RWPE2 (cell line): ENCODE data around the gene MYB.

ENCODE experiments used
- ATAC-seq: fragments of 200-7000 bp; cut with Tn5 transposase; 3 replicates; pipeline ENCODE4 v1.9.1; 2021; ENCODE audit warnings: low read depth
- DNase-seq: peaks from one replicate; pipeline ENCODE4 v3.0.0-alpha.2; 2020; ENCODE audit warnings: low spot score
- H3K27ac ChIP-seq: fragments of 450-650 bp; 2 replicates; pipeline ENCODE4 v1.5.1; 2017; ENCODE audit warnings: mild to moderate bottlenecking; ENCODE audit not compliant: poor library complexity, severe bottlenecking
- H3K27me3 ChIP-seq: fragments of 250-450 bp; sonication (Bioruptor Pico); 2 replicates; pipeline ENCODE4 v1.5.1; 2021; ENCODE audit warnings: mild to moderate bottlenecking, moderate library complexity; ENCODE audit not compliant: insufficient read depth, poor library complexity, severe bottlenecking
- H3K36me3 ChIP-seq: fragments of 250-450 bp; sonication (Bioruptor Pico); 2 replicates; pipeline ENCODE4 v1.5.1; 2020; ENCODE audit warnings: low read depth, mild to moderate bottlenecking, moderate library complexity
- H3K4me1 ChIP-seq: fragments of 250-450 bp; sonication (Bioruptor Pico); 2 replicates; pipeline ENCODE4 v1.5.1; 2021; ENCODE audit warnings: mild to moderate bottlenecking, moderate library complexity; ENCODE audit not compliant: insufficient read depth, poor library complexity, severe bottlenecking
- H3K4me3 ChIP-seq: fragments of 250-450 bp; sonication (Bioruptor Pico); 2 replicates; pipeline ENCODE4 v1.5.1; 2021; ENCODE audit warnings: mild to moderate bottlenecking, moderate library complexity; ENCODE audit not compliant: severe bottlenecking
- H3K9me3 ChIP-seq: fragments of 250-450 bp; sonication (Bioruptor Pico); 2 replicates; pipeline ENCODE4 v1.5.1; 2021; ENCODE audit warnings: mild to moderate bottlenecking, moderate library complexity; ENCODE audit not compliant: severe bottlenecking
- CTCF ChIP-seq: fragments of 450-650 bp; IDR thresholded peaks from one replicate; pipeline ENCODE4 v1.5.1; 2017; ENCODE audit warnings: mild to moderate bottlenecking, moderate library complexity; ENCODE audit not compliant: poor library complexity, severe bottlenecking

Gene MYB

GRCh38 chr6:135182071-135183001 is 1.2 kb downstream of the MYB start:
- no peaks in the 10 kb centered on the region for H3K36me3 ChIP-seq
- DNase-seq, result no peak

GRCh38 chr6:135183002-135183531 is 2.0 kb downstream of the MYB start:
- H3K27me3 ChIP-seq, result no peaks in the 10 kb centered on the region
- DNase-seq, result no peak
- ATAC-seq, result peak; percentile 46

More at GRCh38 chr6:135182071-135183001, 1.2 kb downstream of the MYB start:
- peak; percentile 16 for ATAC-seq
- no peaks in the 10 kb centered on the region for H3K9me3 ChIP-seq
- no peaks in the 10 kb centered on the region for H3K27me3 ChIP-seq
- peaks cover 11% of the 10 kb centered on the region for H3K4me1 ChIP-seq
- H3K4me3 ChIP-seq, result peak overlapping the region; percentile 62
- TF ChIP-seq CTCF, result no peak
- H3K27ac ChIP-seq, result no peak overlapping the region

GRCh38 chr6:135183532-135184440 is 2.7 kb downstream of the MYB start:
- Histone ChIP-seq H3K27me3 (no peaks in the 10 kb centered on the region), H3K9me3 (no peaks in the 10 kb centered on the region), H3K4me3 (peak overlapping the region; percentile 62), H3K36me3 (no peaks in the 10 kb centered on the region), H3K4me1 (peaks cover 11% of the 10 kb centered on the region), H3K27ac (no peak overlapping the region)
- peak; percentile 26 for ATAC-seq
- TF ChIP-seq CTCF, result peak; percentile 74
- no peak for DNase-seq

More at GRCh38 chr6:135183002-135183531, 2.0 kb downstream of the MYB start:
- Histone ChIP-seq H3K4me3 (peak overlapping the region; percentile 62), H3K36me3 (no peaks in the 10 kb centered on the region), H3K27ac (no peak overlapping the region), H3K9me3 (no peaks in the 10 kb centered on the region), H3K4me1 (peaks cover 11% of the 10 kb centered on the region)
- TF ChIP-seq CTCF, result no peak

- no peak for TF ChIP-seq CTCF
- no peaks in the 10 kb centered on the region for H3K36me3 ChIP-seq
- H3K9me3 ChIP-seq, result no peaks in the 10 kb centered on the region
- H3K4me3 ChIP-seq, result no peak overlapping the region
- H3K27me3 ChIP-seq, result no peaks in the 10 kb centered on the region
- no peak overlapping the region for H3K27ac ChIP-seq
- DNase-seq (no peak), ATAC-seq (peak; percentile 22; the same call in 2 of the 3 replicates)
- peaks cover 11% of the 10 kb centered on the region for H3K4me1 ChIP-seq
These were observed 4.4 kb downstream of the MYB start for GRCh38 chr6:135185483-135185882.
